ENCODE results near the gene PLA2G10. TPM values are rescaled to one million over a fixed set of nuclear protein-coding genes. Genes with fewer than 3 reads are reported as not detected.
"Not testable (repeated sequence)": the region's sequence is repeated elsewhere in the genome, so short reads cannot be mapped to it uniquely, and the experiment has no call there.

PLA2G10 gene
- total RNA-seq, 1 experiment from 2014 or later, result not detected

GRCh38 chr16:14667347-14668266 lies 26.5 kb downstream of the PLA2G10 start:
- DNase-seq (ENCODE audit: low spot score), result no peak

- DNase-seq (ENCODE audit: low spot score), result peak; percentile 49
Measured at GRCh38 chr16:14658063-14658462, 36.0 kb downstream of the PLA2G10 start.

- DNase-seq (ENCODE audit: low spot score), result no peak
Measured at GRCh38 chr16:14652726-14653125, 41.4 kb downstream of the PLA2G10 start.

GRCh38 chr16:14650629-14651028 lies 43.5 kb downstream of the PLA2G10 start:
- DNase-seq (ENCODE audit: low spot score), result no peak

GRCh38 chr16:14649816-14650215 lies 44.3 kb downstream of the PLA2G10 start:
- DNase-seq (ENCODE audit: low spot score), result no peak

- no peak for DNase-seq (ENCODE audit: low spot score)
Measured at GRCh38 chr16:14641926-14642325, 52.2 kb downstream of the PLA2G10 start.

- DNase-seq (ENCODE audit: low spot score), result no peak
Measured at GRCh38 chr16:14641206-14641605, 52.9 kb downstream of the PLA2G10 start.

GRCh38 chr16:14640538-14640937 lies 53.6 kb downstream of the PLA2G10 start:
- no peak for DNase-seq (ENCODE audit: low spot score)

GRCh38 chr16:14636951-14637240 lies 57.2 kb downstream of the PLA2G10 start:
- not testable (repeated sequence) for DNase-seq (ENCODE audit: low spot score)

- not testable (repeated sequence) for DNase-seq (ENCODE audit: low spot score)
Measured at GRCh38 chr16:14636179-14636950, 57.7 kb downstream of the PLA2G10 start.

- DNase-seq (ENCODE audit: low spot score), result no peak
Measured at GRCh38 chr16:14635395-14636165, 58.5 kb downstream of the PLA2G10 start.

- no peak for DNase-seq (ENCODE audit: low spot score)
Measured at GRCh38 chr16:14634389-14634725, 59.8 kb downstream of the PLA2G10 start.

- DNase-seq (ENCODE audit: low spot score), result peak; percentile 98
Measured at GRCh38 chr16:14632693-14633569, 61.2 kb downstream of the PLA2G10 start, which contains the start of gene BFAR. TSS of gene BFAR (plus strand) at chr16:14632951. CDS start at chr16:14644347, 11,396 bp downstream.

- not testable (repeated sequence) for DNase-seq (ENCODE audit: low spot score)
Measured at GRCh38 chr16:14630620-14631330, 63.3 kb downstream of the PLA2G10 start.

- peak; percentile 98 for DNase-seq (ENCODE audit: low spot score)
Measured at GRCh38 chr16:14629919-14630619, 64.0 kb downstream of the PLA2G10 start, which contains the start of gene PARN. TSS of gene PARN (minus strand) at chr16:14630260. CDS start at chr16:14630125, 135 bp downstream.

GRCh38 chr16:14629612-14629918 lies 64.5 kb downstream of the PLA2G10 start:
- peak; percentile 7 for DNase-seq (ENCODE audit: low spot score)

GRCh38 chr16:14628806-14629611 lies 65.1 kb downstream of the PLA2G10 start:
- DNase-seq (ENCODE audit: low spot score), result peak; percentile 14

GRCh38 chr16:14627078-14627477 lies 67.0 kb downstream of the PLA2G10 start:
- DNase-seq (ENCODE audit: low spot score), result no peak

All from A172 (cell line).